MM.1S (cell line): Measurements from ENCODE around the gene F11.

Experiments
- EZH2 ChIP-seq: fragments of 300-600 bp; sonication (generic); optimal IDR thresholded peaks from 2 replicates; pipeline ENCODE3; 2017; ENCODE audit warnings: low read depth, mild to moderate bottlenecking, antibody characterized with exemption, low read length, mixed read lengths
- EZH2phosphoT487 ChIP-seq: fragments of 300-600 bp; sonication (generic); IDR thresholded peaks from 2 replicates; pipeline ENCODE4 v1.6.1; 2018; ENCODE audit warnings: antibody characterized with exemption, low read length
- TF ChIP-seq, protein P1 (sequence below): fragments of 300-600 bp; sonication (generic); IDR thresholded peaks from 2 replicates; pipeline ENCODE4 v1.5.1; 2016; ENCODE audit warnings: antibody characterized with exemption, low read length, mixed read lengths

DNA sequence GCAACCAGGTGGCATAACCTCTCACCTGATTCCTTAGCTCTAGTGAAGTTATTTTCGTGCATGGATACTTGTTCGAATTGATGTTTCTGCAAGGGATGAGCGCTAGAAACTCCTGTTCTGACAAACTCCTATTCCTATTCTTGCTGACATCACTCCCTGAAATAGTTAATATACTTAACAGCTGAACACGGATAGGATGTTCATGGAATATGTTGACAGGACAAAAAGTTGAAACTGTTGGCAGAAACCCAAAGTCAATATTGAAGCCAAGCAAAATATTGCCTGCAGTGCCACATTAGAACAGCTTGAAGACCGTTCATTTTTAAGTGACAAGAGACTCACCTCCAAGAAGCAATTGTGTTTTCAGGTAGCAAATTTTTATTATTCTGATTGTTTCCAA is 38.8 kb upstream of the F11 start, which contains the start of gene KLKB1:
- no peak for TF ChIP-seq EZH2
- TF ChIP-seq, protein P1, sequence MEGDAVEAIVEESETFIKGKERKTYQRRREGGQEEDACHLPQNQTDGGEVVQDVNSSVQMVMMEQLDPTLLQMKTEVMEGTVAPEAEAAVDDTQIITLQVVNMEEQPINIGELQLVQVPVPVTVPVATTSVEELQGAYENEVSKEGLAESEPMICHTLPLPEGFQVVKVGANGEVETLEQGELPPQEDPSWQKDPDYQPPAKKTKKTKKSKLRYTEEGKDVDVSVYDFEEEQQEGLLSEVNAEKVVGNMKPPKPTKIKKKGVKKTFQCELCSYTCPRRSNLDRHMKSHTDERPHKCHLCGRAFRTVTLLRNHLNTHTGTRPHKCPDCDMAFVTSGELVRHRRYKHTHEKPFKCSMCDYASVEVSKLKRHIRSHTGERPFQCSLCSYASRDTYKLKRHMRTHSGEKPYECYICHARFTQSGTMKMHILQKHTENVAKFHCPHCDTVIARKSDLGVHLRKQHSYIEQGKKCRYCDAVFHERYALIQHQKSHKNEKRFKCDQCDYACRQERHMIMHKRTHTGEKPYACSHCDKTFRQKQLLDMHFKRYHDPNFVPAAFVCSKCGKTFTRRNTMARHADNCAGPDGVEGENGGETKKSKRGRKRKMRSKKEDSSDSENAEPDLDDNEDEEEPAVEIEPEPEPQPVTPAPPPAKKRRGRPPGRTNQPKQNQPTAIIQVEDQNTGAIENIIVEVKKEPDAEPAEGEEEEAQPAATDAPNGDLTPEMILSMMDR: no peak
- TF ChIP-seq EZH2phosphoT487: no peak
